ENCODE results near the gene VANGL2. TPM values are rescaled to one million over a fixed set of nuclear protein-coding genes. Genes with fewer than 3 reads are reported as not detected.

VANGL2 gene
- total and polyA plus RNA-seq, 2 of the 8 experiments (the other 6 are each of a cell fraction or from before 2014, with no cell fraction given) = 62.5 to 118 TPM

DNA sequence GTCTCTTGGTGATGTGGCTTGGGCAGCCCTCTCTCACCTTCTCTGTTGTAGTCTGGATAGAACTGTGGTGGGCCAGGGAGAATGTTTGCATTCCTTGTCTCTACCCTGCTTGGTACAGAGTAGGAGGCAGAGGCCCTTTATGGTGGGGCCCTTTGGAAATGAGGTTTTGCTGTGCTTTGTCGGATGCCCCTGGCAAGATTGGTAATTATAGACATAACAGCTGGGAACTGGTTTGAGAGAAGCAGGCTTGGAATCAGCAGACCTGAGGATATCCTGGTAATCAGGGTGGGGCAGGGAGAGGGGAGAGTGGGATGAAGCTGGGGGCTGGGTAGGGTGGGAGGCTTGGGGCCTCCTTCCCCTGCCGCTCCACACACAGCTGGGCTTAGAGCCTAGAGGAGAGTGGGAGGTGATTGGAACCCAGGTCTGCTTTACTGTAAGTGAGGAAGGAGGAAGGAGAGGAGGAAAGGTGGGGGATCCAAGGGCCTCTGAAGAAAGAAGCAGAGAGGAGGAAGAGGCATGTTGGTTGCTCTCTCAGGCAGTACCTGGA lies 5.0 kb downstream of the VANGL2 start:
- H3K23ac ChIP-seq (ENCODE audit: insufficient read length) = no peak overlapping the region
- H4K20me1 ChIP-seq (replicated peaks in 1 of 2; ENCODE audit: control insufficient read depth in 1 of 2, insufficient read depth in 2 of 2, low read length in 2 of 2) = peaks cover 5 to 17% of the 10 kb centered on the region in 2 experiments
- no peak overlapping the region for H2BK120ac ChIP-seq (replicated peaks; ENCODE audit: low read depth, low read length)
- H3K79me2 ChIP-seq (ENCODE audit: control insufficient read depth in 1 of 2, insufficient read depth in 2 of 2, low read length in 2 of 2) = peaks cover 21 to 94% of the 10 kb centered on the region in 2 experiments
- H2AK5ac ChIP-seq (ENCODE audit: low read depth, low read length) = no peak overlapping the region
- H3K36me3 ChIP-seq (ENCODE audit: control insufficient read depth in 2 of 4, insufficient read depth in 4 of 4, low read length in 3 of 4) = 0 out of 8 replicates have a peak, but pooled peaks cover 0 to 2% (median 0%) of the 10 kb centered on the region in 4 experiments
- no peak overlapping the region for H3K9ac ChIP-seq (replicated peaks in 1 of 4; ENCODE audit: extremely low read depth in 1 of 4, low read depth in 3 of 4, low read length in 3 of 4)
- H4K8ac ChIP-seq (ENCODE audit: extremely low read depth, insufficient read depth, low read length) = no peak overlapping the region
- 75% methylated on average over 1 of the region's 2 CpGs; no CpG with 5 or more reads in 1 of the 2 experiments for WGBS, 2 experiments (ENCODE audit: extremely low coverage in 1 of 2, insufficient coverage in 1 of 2, insufficient read length in 1 of 2, insufficient replicate concordance in 2 of 2, low coverage in 1 of 2, low lambda C conversion rate in 2 of 2, missing lambda C conversion rate in 1 of 2)
- H3K56ac ChIP-seq (replicated peaks; ENCODE audit: insufficient read length, low read depth, low read length) = no peak overlapping the region
- no peak overlapping the region for H3K14ac ChIP-seq (ENCODE audit: insufficient read length)
- H4K91ac ChIP-seq (replicated peaks; ENCODE audit: insufficient read length, low read length) = no peak overlapping the region
- H3K4me3 ChIP-seq (ENCODE audit: extremely low read depth in 1 of 4, insufficient read depth in 2 of 4, low read depth in 3 of 4, low read length in 4 of 4) = no peak overlapping the region
- no peak overlapping the region for H2BK12ac ChIP-seq (ENCODE audit: low read depth, low read length)
- H3K4me1 ChIP-seq (replicated peaks in 1 of 4; ENCODE audit: control insufficient read depth in 3 of 4, insufficient read depth in 4 of 4, low read length in 3 of 4) = peaks cover 19 to 38% (median 28%) of the 10 kb centered on the region in 4 experiments
- H3K18ac ChIP-seq (ENCODE audit: extremely low read depth, low read length) = no peak overlapping the region
- H2BK5ac ChIP-seq (ENCODE audit: low read depth, low read length) = 0 out of 2 replicates have a peak overlapping the region, but pooled peaks have one; percentile 38
- POLR2A ChIA-PET (ENCODE audit: partially characterized antibody) = interaction anchor here (1.5 kb wide), 1 partner anchor 26 kb away, joined by 3 read pairs; no protein-coding TSS in a partner anchor
- no peak overlapping the region for H3K4ac ChIP-seq (replicated peaks; ENCODE audit: insufficient read length, low read depth, low read length)
- FAIRE-seq (no peak), DNase-seq (ENCODE audit: low read depth in 1 of 2, low spot score in 2 of 2) (no peak)
- no peak overlapping the region for H4K5ac ChIP-seq (ENCODE audit: insufficient read length, low read depth, low read length)
- H3K27me3 ChIP-seq (replicated peaks in 1 of 4; ENCODE audit: control insufficient read depth in 3 of 4, extremely low read depth in 1 of 4, insufficient read depth in 3 of 4, low read length in 3 of 4) = no peaks in the 10 kb centered on the region
- peaks cover 36% of the 10 kb centered on the region for H3K79me1 ChIP-seq (ENCODE audit: low read depth, low read length)
- peaks cover 8% of the 10 kb centered on the region for H3K23me2 ChIP-seq (ENCODE audit: low read depth, low read length)
- H2BK20ac ChIP-seq (ENCODE audit: low read length) = no peak overlapping the region
- H2BK15ac ChIP-seq (ENCODE audit: low read length) = 0 out of 2 replicates have a peak overlapping the region, but pooled peaks have one; percentile 41
- no peak overlapping the region for H2AFZ ChIP-seq (ENCODE audit: low read length)
- CTCF ChIA-PET (ENCODE audit: partially characterized antibody) = interaction anchor here (0.7 to 5.8 kb wide), 4 partner anchors 21 to 140 kb away, joined by 3 to 56 read pairs (median 4); no protein-coding TSS in a partner anchor
- H3K27ac ChIP-seq (ENCODE audit: low read depth, low read length) = no peak overlapping the region
- H3K9me3 ChIP-seq (ENCODE audit: insufficient read depth in 2 of 2, low read depth in 1 of 2, low read length in 1 of 2) = no peaks in the 10 kb centered on the region
- H3K4me2 ChIP-seq (ENCODE audit: insufficient read depth in 1 of 2, low read depth in 2 of 2, low read length in 2 of 2) = no peak overlapping the region
- TF ChIP-seq RFX5 (IDR thresholded peaks at IDR 0.05; ENCODE audit: borderline replicate concordance, low read depth, low read length) = no peak
- no peak for TF ChIP-seq CBX5 (IDR thresholded peaks at IDR 0.05; ENCODE audit: low read depth, low read length)
- TF ChIP-seq HDAC6 (IDR thresholded peaks at IDR 0.05; ENCODE audit: low read depth, low read length) = no peak
- no peak for TF ChIP-seq POU5F1 (IDR thresholded peaks at IDR 0.05; ENCODE audit: low read depth, low read length)
- no peak for TF ChIP-seq RXRA (IDR thresholded peaks at IDR 0.05; ENCODE audit: insufficient read depth, low read depth, low read length)
- TF ChIP-seq, protein P1, sequence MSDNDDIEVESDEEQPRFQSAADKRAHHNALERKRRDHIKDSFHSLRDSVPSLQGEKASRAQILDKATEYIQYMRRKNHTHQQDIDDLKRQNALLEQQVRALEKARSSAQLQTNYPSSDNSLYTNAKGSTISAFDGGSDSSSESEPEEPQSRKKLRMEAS (IDR thresholded peaks at IDR 0.05) = no peak
- TF ChIP-seq, protein P2, sequence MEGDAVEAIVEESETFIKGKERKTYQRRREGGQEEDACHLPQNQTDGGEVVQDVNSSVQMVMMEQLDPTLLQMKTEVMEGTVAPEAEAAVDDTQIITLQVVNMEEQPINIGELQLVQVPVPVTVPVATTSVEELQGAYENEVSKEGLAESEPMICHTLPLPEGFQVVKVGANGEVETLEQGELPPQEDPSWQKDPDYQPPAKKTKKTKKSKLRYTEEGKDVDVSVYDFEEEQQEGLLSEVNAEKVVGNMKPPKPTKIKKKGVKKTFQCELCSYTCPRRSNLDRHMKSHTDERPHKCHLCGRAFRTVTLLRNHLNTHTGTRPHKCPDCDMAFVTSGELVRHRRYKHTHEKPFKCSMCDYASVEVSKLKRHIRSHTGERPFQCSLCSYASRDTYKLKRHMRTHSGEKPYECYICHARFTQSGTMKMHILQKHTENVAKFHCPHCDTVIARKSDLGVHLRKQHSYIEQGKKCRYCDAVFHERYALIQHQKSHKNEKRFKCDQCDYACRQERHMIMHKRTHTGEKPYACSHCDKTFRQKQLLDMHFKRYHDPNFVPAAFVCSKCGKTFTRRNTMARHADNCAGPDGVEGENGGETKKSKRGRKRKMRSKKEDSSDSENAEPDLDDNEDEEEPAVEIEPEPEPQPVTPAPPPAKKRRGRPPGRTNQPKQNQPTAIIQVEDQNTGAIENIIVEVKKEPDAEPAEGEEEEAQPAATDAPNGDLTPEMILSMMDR (IDR thresholded peaks at IDR 0.05; ENCODE audit: control extremely low read depth in 1 of 3, insufficient read depth in 1 of 3, low read depth in 1 of 3, low read length in 3 of 3) = no peak
- TF ChIP-seq SAP30 (IDR thresholded peaks at IDR 0.05; ENCODE audit: insufficient read depth, insufficient replicate concordance, low read length) = no peak
- no peak for TF ChIP-seq TBP (IDR thresholded peaks at IDR 0.05; ENCODE audit: low read depth, low read length)
- TF ChIP-seq BCL11A (IDR thresholded peaks at IDR 0.05; ENCODE audit: low read depth in 2 of 2, low read length in 2 of 2) = no peak
